ENCODE data around the gene ZNF343.
A peak's percentile ranks its signal among the peaks of the same experiment; 100 is the strongest.

The ZNF343 gene

GRCh38 chr20:2520617-2521016 is 11.9 kb upstream of the ZNF343 start:
- TF ChIP-seq, protein P1, sequence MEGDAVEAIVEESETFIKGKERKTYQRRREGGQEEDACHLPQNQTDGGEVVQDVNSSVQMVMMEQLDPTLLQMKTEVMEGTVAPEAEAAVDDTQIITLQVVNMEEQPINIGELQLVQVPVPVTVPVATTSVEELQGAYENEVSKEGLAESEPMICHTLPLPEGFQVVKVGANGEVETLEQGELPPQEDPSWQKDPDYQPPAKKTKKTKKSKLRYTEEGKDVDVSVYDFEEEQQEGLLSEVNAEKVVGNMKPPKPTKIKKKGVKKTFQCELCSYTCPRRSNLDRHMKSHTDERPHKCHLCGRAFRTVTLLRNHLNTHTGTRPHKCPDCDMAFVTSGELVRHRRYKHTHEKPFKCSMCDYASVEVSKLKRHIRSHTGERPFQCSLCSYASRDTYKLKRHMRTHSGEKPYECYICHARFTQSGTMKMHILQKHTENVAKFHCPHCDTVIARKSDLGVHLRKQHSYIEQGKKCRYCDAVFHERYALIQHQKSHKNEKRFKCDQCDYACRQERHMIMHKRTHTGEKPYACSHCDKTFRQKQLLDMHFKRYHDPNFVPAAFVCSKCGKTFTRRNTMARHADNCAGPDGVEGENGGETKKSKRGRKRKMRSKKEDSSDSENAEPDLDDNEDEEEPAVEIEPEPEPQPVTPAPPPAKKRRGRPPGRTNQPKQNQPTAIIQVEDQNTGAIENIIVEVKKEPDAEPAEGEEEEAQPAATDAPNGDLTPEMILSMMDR (IDR thresholded peaks at IDR 0.05; ENCODE audit: control insufficient read depth, extremely low read depth, insufficient read depth) = no peak
- H3K4me3 ChIP-seq (ENCODE audit: low read depth, low read length) = no peak overlapping the region
- DNase-seq (ENCODE audit: low read depth) = no peak

- TF ChIP-seq, protein P1 (IDR thresholded peaks at IDR 0.05; ENCODE audit: control insufficient read depth, extremely low read depth, insufficient read depth) = no peak
- H3K4me3 ChIP-seq (ENCODE audit: low read depth, low read length) = no peak overlapping the region
- DNase-seq (ENCODE audit: low read depth) = no peak
Measured at GRCh38 chr20:2519115-2519809, 10.5 kb upstream of the ZNF343 start.

- no peak overlapping the region for H3K4me3 ChIP-seq (ENCODE audit: low read depth, low read length)
- TF ChIP-seq, protein P1 (IDR thresholded peaks at IDR 0.05; ENCODE audit: control insufficient read depth, extremely low read depth, insufficient read depth) = no peak
- DNase-seq (ENCODE audit: low read depth) = no peak
Measured at GRCh38 chr20:2518558-2518957, 9.8 kb upstream of the ZNF343 start.

- no peak for DNase-seq (ENCODE audit: low read depth)
- no peak overlapping the region for H3K4me3 ChIP-seq (ENCODE audit: low read depth, low read length)
- TF ChIP-seq, protein P1 (IDR thresholded peaks at IDR 0.05; ENCODE audit: control insufficient read depth, extremely low read depth, insufficient read depth) = no peak
Measured at GRCh38 chr20:2518096-2518495, 9.4 kb upstream of the ZNF343 start.

DNA sequence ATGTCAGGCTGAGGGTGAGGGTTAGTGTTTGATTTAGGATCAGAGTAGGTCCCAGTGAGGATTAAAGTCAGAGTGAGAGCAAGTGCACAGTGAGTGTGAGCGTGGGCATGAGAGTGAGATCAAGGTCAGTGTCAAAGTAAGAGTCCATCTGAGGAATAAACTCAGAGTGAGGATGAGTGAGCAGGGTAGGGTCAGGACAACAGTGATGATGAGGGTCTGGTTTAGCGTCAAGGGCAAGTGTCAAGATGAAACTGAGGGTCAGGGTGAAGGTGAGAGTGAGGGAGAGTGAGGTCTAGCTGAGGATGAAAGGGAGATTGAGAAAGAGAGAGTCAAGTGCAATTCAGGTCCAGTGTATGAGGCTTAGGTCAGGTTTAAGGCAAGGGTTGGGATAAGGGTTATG is 7.7 kb upstream of the ZNF343 start:
- no peak for DNase-seq (ENCODE audit: low read depth)
- H3K4me3 ChIP-seq (ENCODE audit: low read depth, low read length) = no peak overlapping the region
- TF ChIP-seq, protein P1 (IDR thresholded peaks at IDR 0.05; ENCODE audit: control insufficient read depth, extremely low read depth, insufficient read depth) = no peak

DNA sequence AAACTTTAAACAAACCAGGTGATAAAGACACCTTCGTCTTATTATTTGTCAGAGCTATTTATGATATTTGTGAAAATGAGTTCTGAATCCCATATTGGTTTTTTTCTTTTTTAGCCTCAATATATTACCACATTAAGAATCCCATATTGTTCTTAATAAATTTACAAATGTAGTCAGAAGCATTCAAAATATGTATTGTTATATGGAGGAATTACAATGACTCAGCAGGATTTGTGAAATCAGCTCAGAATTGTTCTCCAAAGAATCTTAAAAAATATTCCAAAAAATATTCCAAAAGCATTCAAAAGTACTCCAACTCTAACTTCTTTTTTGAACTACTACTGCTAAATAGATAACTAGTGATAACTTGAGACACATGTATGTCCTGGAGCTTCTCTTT is 6.5 kb upstream of the ZNF343 start:
- TF ChIP-seq, protein P1 (IDR thresholded peaks at IDR 0.05; ENCODE audit: control insufficient read depth, extremely low read depth, insufficient read depth) = no peak
- H3K4me3 ChIP-seq (ENCODE audit: low read depth, low read length) = no peak overlapping the region
- DNase-seq (ENCODE audit: low read depth) = no peak

- DNase-seq (ENCODE audit: low read depth) = no peak
- peak overlapping the region; percentile 80 for H3K4me3 ChIP-seq (ENCODE audit: low read depth, low read length)
- TF ChIP-seq, protein P1 (IDR thresholded peaks at IDR 0.05; ENCODE audit: control insufficient read depth, extremely low read depth, insufficient read depth) = no peak
Measured at GRCh38 chr20:2509794-2510193, 1.1 kb upstream of the ZNF343 start.

Data from LNCaP clone FGC (cell line).